ENCODE results near the gene LFNG. TPM values are rescaled to one million over a fixed set of nuclear protein-coding genes. Genes with fewer than 3 reads are reported as not detected.

Gene LFNG
- total and polyA plus RNA-seq, 4 donors, result 0.22 to 2.9 (median 2.6) TPM

DNA sequence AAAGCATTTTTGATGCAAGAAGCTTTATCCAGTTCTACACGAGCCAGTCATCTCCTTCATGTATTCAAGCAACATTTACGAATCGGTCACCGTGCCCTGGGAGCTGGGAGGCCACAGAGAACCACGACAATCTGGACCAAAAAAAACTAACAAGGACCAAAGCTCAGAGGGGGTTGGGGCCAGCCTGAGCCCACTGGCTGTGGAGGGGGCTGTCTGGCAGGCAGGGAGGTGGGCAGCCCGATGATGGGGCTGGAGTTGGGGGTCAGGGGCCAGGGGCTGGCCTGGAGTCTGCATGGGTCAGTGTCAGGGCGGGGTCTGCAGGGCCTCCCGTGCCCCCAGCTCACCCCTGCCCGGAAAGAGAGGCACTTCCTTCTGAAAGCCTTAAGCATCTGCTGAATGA is 30.9 kb upstream of the LFNG start:
- Histone ChIP-seq H3K4me1 (ENCODE audit: control insufficient read depth in 4 of 4, insufficient read depth in 4 of 4, low read length in 3 of 4) (peaks cover 0 to 7% (median 0%) of the 10 kb centered on the region in 4 donors), H3K4me3 (ENCODE audit: low read depth in 1 of 3, low read length in 3 of 3) (no peak overlapping the region), H3K27me3 (ENCODE audit: control insufficient read depth in 4 of 4, insufficient read depth in 4 of 4, low read length in 3 of 4) (no peaks in the 10 kb centered on the region), H3K9ac (ENCODE audit: low read depth in 1 of 2, low read length in 2 of 2) (no peak overlapping the region), H3K9me3 (ENCODE audit: control insufficient read depth in 4 of 4, low read length in 3 of 4) (no peaks in the 10 kb centered on the region), H3K36me3 (ENCODE audit: control insufficient read depth in 4 of 4, insufficient read depth in 3 of 4, low read depth in 1 of 4, low read length in 3 of 4) (no peaks in the 10 kb centered on the region), H3K27ac (ENCODE audit: low read depth in 1 of 2, low read length in 2 of 2) (no peak overlapping the region)
- TF ChIP-seq JUND (IDR thresholded peaks at IDR 0.05) (no peak), RXRA (IDR thresholded peaks at IDR 0.05) (no peak), SP1 (IDR thresholded peaks at IDR 0.05) (no peak), YY1 (IDR thresholded peaks at IDR 0.05) (no peak), RAD21 (IDR thresholded peaks at IDR 0.05) (no peak), GABPA (IDR thresholded peaks at IDR 0.05 in 1 of 2, conservative IDR thresholded peaks at IDR 0.05 in 1 of 2) (no peak), FOXA1 (IDR thresholded peaks at IDR 0.05) (no peak), TAF1 (conservative IDR thresholded peaks at IDR 0.05) (no peak), NR2F2 (IDR thresholded peaks at IDR 0.05) (no peak), HNF4A (conservative IDR thresholded peaks at IDR 0.05) (no peak), HNF4G (IDR thresholded peaks at IDR 0.05) (no peak), EGR1 (IDR thresholded peaks at IDR 0.05; ENCODE audit: low read depth in 2 of 2) (no peak), FOXA2 (IDR thresholded peaks at IDR 0.05) (no peak)
- TF ChIP-seq, protein P1, sequence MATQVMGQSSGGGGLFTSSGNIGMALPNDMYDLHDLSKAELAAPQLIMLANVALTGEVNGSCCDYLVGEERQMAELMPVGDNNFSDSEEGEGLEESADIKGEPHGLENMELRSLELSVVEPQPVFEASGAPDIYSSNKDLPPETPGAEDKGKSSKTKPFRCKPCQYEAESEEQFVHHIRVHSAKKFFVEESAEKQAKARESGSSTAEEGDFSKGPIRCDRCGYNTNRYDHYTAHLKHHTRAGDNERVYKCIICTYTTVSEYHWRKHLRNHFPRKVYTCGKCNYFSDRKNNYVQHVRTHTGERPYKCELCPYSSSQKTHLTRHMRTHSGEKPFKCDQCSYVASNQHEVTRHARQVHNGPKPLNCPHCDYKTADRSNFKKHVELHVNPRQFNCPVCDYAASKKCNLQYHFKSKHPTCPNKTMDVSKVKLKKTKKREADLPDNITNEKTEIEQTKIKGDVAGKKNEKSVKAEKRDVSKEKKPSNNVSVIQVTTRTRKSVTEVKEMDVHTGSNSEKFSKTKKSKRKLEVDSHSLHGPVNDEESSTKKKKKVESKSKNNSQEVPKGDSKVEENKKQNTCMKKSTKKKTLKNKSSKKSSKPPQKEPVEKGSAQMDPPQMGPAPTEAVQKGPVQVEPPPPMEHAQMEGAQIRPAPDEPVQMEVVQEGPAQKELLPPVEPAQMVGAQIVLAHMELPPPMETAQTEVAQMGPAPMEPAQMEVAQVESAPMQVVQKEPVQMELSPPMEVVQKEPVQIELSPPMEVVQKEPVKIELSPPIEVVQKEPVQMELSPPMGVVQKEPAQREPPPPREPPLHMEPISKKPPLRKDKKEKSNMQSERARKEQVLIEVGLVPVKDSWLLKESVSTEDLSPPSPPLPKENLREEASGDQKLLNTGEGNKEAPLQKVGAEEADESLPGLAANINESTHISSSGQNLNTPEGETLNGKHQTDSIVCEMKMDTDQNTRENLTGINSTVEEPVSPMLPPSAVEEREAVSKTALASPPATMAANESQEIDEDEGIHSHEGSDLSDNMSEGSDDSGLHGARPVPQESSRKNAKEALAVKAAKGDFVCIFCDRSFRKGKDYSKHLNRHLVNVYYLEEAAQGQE (IDR thresholded peaks at IDR 0.05), result no peak
- TF ChIP-seq, protein P2, sequence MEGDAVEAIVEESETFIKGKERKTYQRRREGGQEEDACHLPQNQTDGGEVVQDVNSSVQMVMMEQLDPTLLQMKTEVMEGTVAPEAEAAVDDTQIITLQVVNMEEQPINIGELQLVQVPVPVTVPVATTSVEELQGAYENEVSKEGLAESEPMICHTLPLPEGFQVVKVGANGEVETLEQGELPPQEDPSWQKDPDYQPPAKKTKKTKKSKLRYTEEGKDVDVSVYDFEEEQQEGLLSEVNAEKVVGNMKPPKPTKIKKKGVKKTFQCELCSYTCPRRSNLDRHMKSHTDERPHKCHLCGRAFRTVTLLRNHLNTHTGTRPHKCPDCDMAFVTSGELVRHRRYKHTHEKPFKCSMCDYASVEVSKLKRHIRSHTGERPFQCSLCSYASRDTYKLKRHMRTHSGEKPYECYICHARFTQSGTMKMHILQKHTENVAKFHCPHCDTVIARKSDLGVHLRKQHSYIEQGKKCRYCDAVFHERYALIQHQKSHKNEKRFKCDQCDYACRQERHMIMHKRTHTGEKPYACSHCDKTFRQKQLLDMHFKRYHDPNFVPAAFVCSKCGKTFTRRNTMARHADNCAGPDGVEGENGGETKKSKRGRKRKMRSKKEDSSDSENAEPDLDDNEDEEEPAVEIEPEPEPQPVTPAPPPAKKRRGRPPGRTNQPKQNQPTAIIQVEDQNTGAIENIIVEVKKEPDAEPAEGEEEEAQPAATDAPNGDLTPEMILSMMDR (IDR thresholded peaks at IDR 0.05; ENCODE audit: low read depth, low read length, missing input control), result no peak
- TF ChIP-seq, protein P3, sequence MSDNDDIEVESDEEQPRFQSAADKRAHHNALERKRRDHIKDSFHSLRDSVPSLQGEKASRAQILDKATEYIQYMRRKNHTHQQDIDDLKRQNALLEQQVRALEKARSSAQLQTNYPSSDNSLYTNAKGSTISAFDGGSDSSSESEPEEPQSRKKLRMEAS (IDR thresholded peaks at IDR 0.05), result no peak
- TF ChIP-seq, protein P4, sequence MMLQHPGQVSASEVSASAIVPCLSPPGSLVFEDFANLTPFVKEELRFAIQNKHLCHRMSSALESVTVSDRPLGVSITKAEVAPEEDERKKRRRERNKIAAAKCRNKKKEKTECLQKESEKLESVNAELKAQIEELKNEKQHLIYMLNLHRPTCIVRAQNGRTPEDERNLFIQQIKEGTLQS (IDR thresholded peaks at IDR 0.05), result no peak
- no peak for DNase-seq (ENCODE audit: low spot score)
- 44% methylated on average over 9 of the region's 9 CpGs for WGBS

DNA sequence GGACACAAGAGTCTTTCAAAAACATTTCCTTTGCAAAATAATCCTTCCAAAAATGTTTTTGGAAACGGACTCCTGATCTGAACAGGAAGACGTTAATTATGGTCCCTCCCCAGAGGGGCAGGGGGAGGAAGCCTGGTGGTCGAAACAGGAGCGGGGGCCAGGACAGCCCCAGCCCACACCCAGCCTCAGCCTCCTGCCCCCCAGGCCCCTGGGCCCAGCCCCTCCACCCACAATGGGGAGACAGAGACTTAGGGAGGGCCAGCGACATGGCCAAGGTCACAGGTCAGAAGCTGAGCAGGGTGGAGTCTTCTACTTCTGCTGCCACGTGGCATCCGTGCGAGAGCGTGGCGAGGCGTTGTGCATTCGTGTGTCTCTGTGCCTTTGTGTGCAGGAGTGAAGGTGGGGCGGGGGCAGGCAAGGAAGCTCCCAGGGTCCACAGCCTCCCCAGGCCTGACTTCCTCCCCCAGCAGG is 29.4 kb upstream of the LFNG start:
- 67% methylated on average over 13 of the region's 13 CpGs for WGBS
- no peak for DNase-seq (ENCODE audit: low spot score)
- H3K9ac ChIP-seq (ENCODE audit: low read depth in 1 of 2, low read length in 2 of 2), result no peak overlapping the region
- H3K9me3 ChIP-seq (ENCODE audit: control insufficient read depth in 4 of 4, low read length in 3 of 4), result no peaks in the 10 kb centered on the region
- H3K27me3 ChIP-seq (ENCODE audit: control insufficient read depth in 4 of 4, insufficient read depth in 4 of 4, low read length in 3 of 4), result no peaks in the 10 kb centered on the region
- H3K4me3 ChIP-seq (ENCODE audit: low read depth in 1 of 3, low read length in 3 of 3), result no peak overlapping the region
- TF ChIP-seq YY1 (IDR thresholded peaks at IDR 0.05) (no peak), TAF1 (conservative IDR thresholded peaks at IDR 0.05) (no peak), FOXA2 (IDR thresholded peaks at IDR 0.05) (no peak), GABPA (IDR thresholded peaks at IDR 0.05 in 1 of 2, conservative IDR thresholded peaks at IDR 0.05 in 1 of 2) (no peak), JUND (IDR thresholded peaks at IDR 0.05) (no peak), RAD21 (IDR thresholded peaks at IDR 0.05) (no peak), HNF4A (conservative IDR thresholded peaks at IDR 0.05) (no peak), HNF4G (IDR thresholded peaks at IDR 0.05) (no peak), SP1 (IDR thresholded peaks at IDR 0.05) (no peak)
- TF ChIP-seq, protein P2 (IDR thresholded peaks at IDR 0.05; ENCODE audit: low read depth, low read length, missing input control), result no peak
- TF ChIP-seq, protein P5, sequence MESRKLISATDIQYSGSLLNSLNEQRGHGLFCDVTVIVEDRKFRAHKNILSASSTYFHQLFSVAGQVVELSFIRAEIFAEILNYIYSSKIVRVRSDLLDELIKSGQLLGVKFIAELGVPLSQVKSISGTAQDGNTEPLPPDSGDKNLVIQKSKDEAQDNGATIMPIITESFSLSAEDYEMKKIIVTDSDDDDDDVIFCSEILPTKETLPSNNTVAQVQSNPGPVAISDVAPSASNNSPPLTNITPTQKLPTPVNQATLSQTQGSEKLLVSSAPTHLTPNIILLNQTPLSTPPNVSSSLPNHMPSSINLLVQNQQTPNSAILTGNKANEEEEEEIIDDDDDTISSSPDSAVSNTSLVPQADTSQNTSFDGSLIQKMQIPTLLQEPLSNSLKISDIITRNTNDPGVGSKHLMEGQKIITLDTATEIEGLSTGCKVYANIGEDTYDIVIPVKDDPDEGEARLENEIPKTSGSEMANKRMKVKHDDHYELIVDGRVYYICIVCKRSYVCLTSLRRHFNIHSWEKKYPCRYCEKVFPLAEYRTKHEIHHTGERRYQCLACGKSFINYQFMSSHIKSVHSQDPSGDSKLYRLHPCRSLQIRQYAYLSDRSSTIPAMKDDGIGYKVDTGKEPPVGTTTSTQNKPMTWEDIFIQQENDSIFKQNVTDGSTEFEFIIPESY (IDR thresholded peaks at IDR 0.05), result no peak
- TF ChIP-seq, protein P3 (IDR thresholded peaks at IDR 0.05), result no peak
- H3K36me3 ChIP-seq (ENCODE audit: control insufficient read depth in 4 of 4, insufficient read depth in 3 of 4, low read depth in 1 of 4, low read length in 3 of 4), result no peaks in the 10 kb centered on the region
- H3K27ac ChIP-seq (ENCODE audit: low read depth in 1 of 2, low read length in 2 of 2), result no peak overlapping the region
- H3K4me1 ChIP-seq (ENCODE audit: control insufficient read depth in 4 of 4, insufficient read depth in 4 of 4, low read length in 3 of 4), result peaks cover 0 to 7% (median 0%) of the 10 kb centered on the region in 4 donors
